DMS153 treated with DMSO at 0.1 percent for 48 hours (cell line): ENCODE results near the gene CD151.

ENCODE experiments used
- DNase-seq: peaks from one replicate; lab custom pipeline; 2025; ENCODE audit not compliant: unreplicated experiment; lab: John Stamatoyannopoulos, UW

Gene CD151

GRCh38 chr11:832529-833113, at the start of gene CD151:
Gene CD151, plus strand, starts transcription at chr11:832952. Its CDS starts 3,118 bp downstream, at chr11:836070.
- DNase-seq = peak; percentile 15

- peak; percentile 35 for DNase-seq
Measured at GRCh38 chr11:783581-784015, 49.2 kb upstream of the CD151 start.

- DNase-seq = no peak
Measured at GRCh38 chr11:786235-787083, 46.3 kb upstream of the CD151 start.

GRCh38 chr11:787084-787675, 45.6 kb upstream of the CD151 start:
- no peak for DNase-seq

DNA sequence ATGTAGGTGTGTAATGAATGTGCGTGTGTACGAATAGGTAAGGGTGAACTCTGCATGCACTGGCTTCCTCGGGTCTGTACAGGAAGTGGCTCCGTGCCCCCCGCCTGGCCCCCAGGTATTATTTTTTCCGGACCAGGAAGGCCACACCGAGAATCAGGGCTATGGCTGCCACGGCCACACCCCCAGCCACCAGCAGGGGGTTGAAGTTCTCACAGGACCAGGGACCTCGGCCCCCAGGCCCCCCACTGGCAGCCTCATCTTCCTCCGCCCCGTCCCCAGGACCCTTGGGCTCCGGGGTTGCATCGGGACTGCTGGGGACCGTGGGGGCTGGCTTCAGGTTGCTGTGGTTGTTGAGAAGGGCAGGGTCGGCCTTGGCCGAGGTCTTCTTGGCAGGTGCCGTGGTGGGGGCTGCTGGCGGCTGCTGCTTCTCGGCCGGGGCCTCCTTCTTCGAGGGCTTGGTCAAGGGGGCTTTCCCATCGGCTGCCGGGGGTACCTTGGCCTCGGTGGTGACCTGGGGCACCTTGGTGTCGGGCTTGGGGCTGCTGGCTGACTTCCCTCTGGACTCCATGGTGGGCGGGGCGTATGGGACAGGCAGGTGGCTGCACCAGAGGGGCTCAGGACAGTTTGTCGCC, 44.6 kb upstream of the CD151 start:
- DNase-seq = no peak

- DNase-seq = no peak
Measured at GRCh38 chr11:788953-789940, 43.5 kb upstream of the CD151 start.

- no peak for DNase-seq
Measured at GRCh38 chr11:789943-790342, 42.8 kb upstream of the CD151 start, which contains the start of gene CEND1. Gene CEND1, minus strand, starts transcription at chr11:790090. Its CDS starts 1,514 bp downstream, at chr11:788576.

DNA sequence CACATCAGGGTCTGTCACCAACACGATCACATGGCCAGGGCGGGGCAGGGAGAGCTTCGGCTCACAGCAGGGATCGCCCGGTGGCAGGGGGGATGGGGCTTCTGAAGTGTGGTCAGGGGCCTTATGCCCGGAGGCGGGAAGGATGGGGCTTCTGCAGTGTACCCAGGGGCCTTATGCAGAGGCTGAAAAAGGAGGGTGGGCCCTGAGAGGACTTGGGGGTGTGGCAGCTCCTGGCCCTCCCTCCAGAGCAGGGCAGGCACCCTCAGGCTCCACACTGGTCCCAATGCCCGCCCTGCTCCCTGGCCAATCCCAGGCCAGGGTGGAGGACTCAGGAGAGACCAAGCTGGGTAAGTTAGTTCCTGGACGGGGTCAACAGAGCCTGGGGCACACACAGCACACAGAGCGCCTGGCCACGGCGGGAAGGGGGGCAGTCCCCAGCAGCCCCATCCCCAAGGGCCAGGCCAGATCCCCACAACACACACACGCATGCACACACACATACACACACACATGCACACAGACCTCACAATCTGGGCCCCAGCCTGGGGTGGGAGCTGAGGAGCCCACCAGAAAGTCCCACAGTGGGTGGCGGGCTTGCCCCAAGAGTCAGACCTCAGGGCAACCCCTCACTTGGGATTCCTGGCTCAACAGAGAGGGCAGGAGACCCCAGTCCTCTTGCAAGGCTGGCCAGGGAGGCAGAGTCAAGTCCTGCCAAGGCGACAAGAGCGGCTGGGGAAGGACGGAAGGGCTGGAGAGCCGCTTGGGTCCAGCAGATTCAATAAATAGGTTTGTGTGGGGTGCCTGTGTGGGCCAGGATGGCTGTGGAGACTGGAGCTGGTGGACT, 41.8 kb upstream of the CD151 start:
- DNase-seq = no peak

DNA sequence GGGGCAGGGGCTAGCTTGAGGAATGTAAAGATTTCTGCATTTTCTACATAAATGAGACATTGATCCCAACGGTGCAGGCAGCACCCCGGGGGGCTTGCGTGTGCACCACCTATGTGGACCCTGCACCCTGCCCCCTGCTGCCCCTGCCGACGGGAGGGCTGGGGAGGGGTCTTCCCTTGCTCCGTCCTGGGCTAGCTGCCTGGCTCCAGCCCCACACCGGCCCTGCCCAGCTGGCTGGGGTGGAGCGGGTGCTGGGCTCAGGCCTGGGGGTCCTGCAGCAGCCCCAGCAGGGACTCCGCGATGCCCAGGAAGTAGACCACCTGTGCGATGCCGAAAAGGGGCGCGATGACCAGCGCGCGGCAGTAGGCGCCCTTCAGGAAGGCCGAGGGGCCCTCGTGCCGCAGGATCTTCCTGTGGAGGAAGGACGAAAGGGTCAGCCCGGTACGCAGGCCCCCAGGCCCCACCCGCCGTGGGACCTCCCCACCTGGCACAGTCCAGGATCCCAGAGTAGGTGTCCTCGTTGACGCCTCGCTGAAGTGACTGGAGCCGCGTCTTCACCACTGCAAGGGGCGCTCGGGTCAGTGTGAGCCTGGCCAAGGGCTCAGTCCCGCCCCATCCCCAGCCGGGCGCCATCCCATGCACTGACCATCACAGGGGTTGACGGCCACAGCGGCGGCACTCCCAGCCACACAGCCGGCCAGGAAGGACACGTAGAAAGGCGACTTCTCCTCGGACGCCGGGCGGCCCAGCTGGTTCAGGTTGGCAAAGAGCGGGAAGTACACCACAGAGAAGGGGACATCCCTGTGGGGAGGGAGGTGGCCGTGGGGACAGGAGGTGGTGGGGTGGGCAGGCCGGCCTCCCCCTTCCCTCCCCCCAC, 40.9 kb upstream of the CD151 start:
- DNase-seq = no peak

- DNase-seq = no peak
Measured at GRCh38 chr11:792535-792821, 40.3 kb upstream of the CD151 start.

DNA sequence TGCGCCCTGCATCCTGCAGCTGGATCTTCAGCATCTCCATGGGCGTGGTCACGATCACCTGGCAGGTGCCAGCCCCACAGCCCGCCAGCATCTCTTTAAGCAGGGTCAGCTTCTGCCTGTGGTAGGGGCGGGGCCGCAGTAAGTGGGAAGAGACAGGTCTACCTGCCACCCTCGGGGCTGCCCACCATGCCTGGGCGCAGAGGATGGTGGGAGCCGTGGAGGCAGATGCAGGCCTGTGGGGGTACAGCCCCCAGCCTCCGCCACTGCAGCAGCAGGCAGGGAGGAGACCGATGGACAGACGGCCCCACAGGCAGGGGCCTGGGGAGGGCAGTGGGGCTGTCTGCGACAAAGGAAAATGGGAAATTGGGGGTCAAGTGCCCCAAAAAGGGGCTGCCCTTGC, 39.9 kb upstream of the CD151 start:
- no peak for DNase-seq

- DNase-seq = no peak
Measured at GRCh38 chr11:793556-793955, 39.2 kb upstream of the CD151 start.

GRCh38 chr11:794013-794765, 38.6 kb upstream of the CD151 start:
- DNase-seq = no peak

- DNase-seq = no peak
Measured at GRCh38 chr11:794766-795633, 37.8 kb upstream of the CD151 start.

DNA sequence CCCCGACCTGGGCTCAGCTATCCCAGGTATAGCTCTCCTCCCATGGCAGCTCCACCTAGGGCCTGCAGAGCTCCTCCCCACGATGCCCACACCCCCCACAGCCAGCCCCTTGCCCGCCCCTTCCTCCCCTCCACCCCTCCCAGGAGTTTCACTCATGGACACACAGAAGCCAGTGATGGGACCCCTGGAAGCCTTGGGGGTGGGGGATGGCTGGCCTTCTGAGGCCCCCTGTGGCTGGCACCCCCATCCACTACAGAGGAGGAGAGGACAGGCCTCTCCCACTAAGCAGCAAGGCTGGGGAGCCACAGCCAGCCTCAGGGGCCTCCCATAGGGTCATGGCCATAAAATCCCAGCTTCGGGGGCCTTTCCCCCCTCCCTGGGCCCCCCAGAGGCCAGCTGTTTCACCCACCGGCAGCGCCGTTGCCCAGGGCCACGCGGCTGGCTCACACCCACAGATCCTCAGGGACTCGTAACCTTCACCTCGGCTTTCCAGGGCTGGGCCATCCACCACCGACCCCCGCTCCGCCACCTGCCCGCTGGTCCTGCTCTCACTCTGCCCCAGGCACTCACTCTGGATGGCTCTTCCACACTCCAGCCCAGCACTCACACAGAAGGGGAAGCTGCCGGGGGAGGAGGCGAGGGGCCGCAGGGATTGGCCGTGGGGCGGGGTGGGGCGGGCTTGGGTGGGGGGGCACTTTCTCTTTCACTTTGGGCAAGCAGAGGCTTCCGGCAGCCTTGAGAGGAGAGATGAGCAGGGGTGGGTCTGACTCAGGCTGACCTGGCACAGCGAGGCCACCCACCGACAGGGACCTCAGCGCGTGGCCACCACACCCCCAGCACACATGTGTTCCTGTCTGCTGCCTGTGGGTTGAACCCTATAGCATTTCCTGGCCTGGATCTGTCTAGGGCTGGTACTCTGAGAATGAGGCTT, 36.9 kb upstream of the CD151 start:
- peak; percentile 61 for DNase-seq
